ENCODE results near the gene CLIC6. TPM values are rescaled to one million over a fixed set of nuclear protein-coding genes. Genes with fewer than 3 reads are reported as not detected.
"Not testable (repeated sequence)": the region's sequence is repeated elsewhere in the genome, so short reads cannot be mapped to it uniquely, and the experiment has no call there.

Gene CLIC6
- total and polyA plus RNA-seq, 2 donors from 2014 or later = 2.1 to 10.1 TPM

GRCh38 chr21:34707876-34708325 is 39.1 kb downstream of the CLIC6 start:
- H3K4me1 ChIP-seq (ENCODE audit: control insufficient read depth in 2 of 3, insufficient read depth in 2 of 3, low read depth in 1 of 3, low read length in 3 of 3) = peaks cover 0 to 3% (median 0%) of the 10 kb centered on the region in 3 donors
- no peaks in the 10 kb centered on the region for H3K9me3 ChIP-seq (ENCODE audit: control insufficient read depth in 2 of 3, insufficient read depth in 1 of 3, low read length in 3 of 3)
- no peak overlapping the region for H3K9ac ChIP-seq (ENCODE audit: low read length in 3 of 3)
- H3K36me3 ChIP-seq (ENCODE audit: control insufficient read depth in 2 of 3, insufficient read depth in 3 of 3, low read length in 3 of 3) = no peaks in the 10 kb centered on the region
- no peak for TF ChIP-seq CTCF (IDR thresholded peaks at IDR 0.05; ENCODE audit: borderline replicate concordance, extremely low read depth, insufficient read depth)
- FAIRE-seq (no peak), DNase-seq (no peak)
- intact Hi-C loops (cut with DNase I) = no loop called here
- no peak overlapping the region for H3K27ac ChIP-seq (ENCODE audit: low read depth in 2 of 2, low read length in 2 of 2)
- no peak overlapping the region for H3K4me3 ChIP-seq (ENCODE audit: low read length in 3 of 3)
- no peaks in the 10 kb centered on the region for H3K27me3 ChIP-seq (ENCODE audit: control insufficient read depth, insufficient read depth, low read length)

- Histone ChIP-seq H3K36me3 (ENCODE audit: control insufficient read depth in 2 of 3, insufficient read depth in 3 of 3, low read length in 3 of 3) (no peaks in the 10 kb centered on the region), H3K4me1 (ENCODE audit: control insufficient read depth in 2 of 3, insufficient read depth in 2 of 3, low read depth in 1 of 3, low read length in 3 of 3) (no peaks in the 10 kb centered on the region), H3K9me3 (ENCODE audit: control insufficient read depth in 2 of 3, insufficient read depth in 1 of 3, low read length in 3 of 3) (no peaks in the 10 kb centered on the region), H3K27me3 (ENCODE audit: control insufficient read depth, insufficient read depth, low read length) (no peaks in the 10 kb centered on the region), H3K9ac (ENCODE audit: low read length in 3 of 3) (no peak overlapping the region), H3K27ac (ENCODE audit: low read depth in 2 of 2, low read length in 2 of 2) (no peak overlapping the region), H3K4me3 (ENCODE audit: low read length in 3 of 3) (no peak overlapping the region)
- DNase-seq (no peak), FAIRE-seq (no peak)
- TF ChIP-seq CTCF (IDR thresholded peaks at IDR 0.05; ENCODE audit: borderline replicate concordance, extremely low read depth, insufficient read depth) = no peak
- intact Hi-C loops (cut with DNase I) = no loop called here
Measured at GRCh38 chr21:34713621-34714020, 44.8 kb downstream of the CLIC6 start.

GRCh38 chr21:34715518-34715917 is 46.7 kb downstream of the CLIC6 start:
- no peaks in the 10 kb centered on the region for H3K27me3 ChIP-seq (ENCODE audit: control insufficient read depth, insufficient read depth, low read length)
- no peak for TF ChIP-seq CTCF (IDR thresholded peaks at IDR 0.05; ENCODE audit: borderline replicate concordance, extremely low read depth, insufficient read depth)
- H3K27ac ChIP-seq (ENCODE audit: low read depth in 2 of 2, low read length in 2 of 2) = no peak overlapping the region
- H3K9ac ChIP-seq (ENCODE audit: low read length in 3 of 3) = no peak overlapping the region
- FAIRE-seq = no peak
- no peaks in the 10 kb centered on the region for H3K4me1 ChIP-seq (ENCODE audit: control insufficient read depth in 2 of 3, insufficient read depth in 2 of 3, low read depth in 1 of 3, low read length in 3 of 3)
- H3K9me3 ChIP-seq (ENCODE audit: control insufficient read depth in 2 of 3, insufficient read depth in 1 of 3, low read length in 3 of 3) = no peaks in the 10 kb centered on the region
- H3K36me3 ChIP-seq (ENCODE audit: control insufficient read depth in 2 of 3, insufficient read depth in 3 of 3, low read length in 3 of 3) = no peaks in the 10 kb centered on the region
- intact Hi-C loops (cut with DNase I) = no loop called here
- DNase-seq = no peak
- H3K4me3 ChIP-seq (ENCODE audit: low read length in 3 of 3) = no peak overlapping the region

- Histone ChIP-seq H3K36me3 (ENCODE audit: control insufficient read depth in 2 of 3, insufficient read depth in 3 of 3, low read length in 3 of 3) (no peaks in the 10 kb centered on the region), H3K4me1 (ENCODE audit: control insufficient read depth in 2 of 3, insufficient read depth in 2 of 3, low read depth in 1 of 3, low read length in 3 of 3) (no peaks in the 10 kb centered on the region), H3K4me3 (ENCODE audit: low read length in 3 of 3) (no peak overlapping the region), H3K27me3 (ENCODE audit: control insufficient read depth, insufficient read depth, low read length) (no peaks in the 10 kb centered on the region), H3K27ac (ENCODE audit: low read depth in 2 of 2, low read length in 2 of 2) (no peak overlapping the region), H3K9me3 (ENCODE audit: control insufficient read depth in 2 of 3, insufficient read depth in 1 of 3, low read length in 3 of 3) (no peaks in the 10 kb centered on the region), H3K9ac (ENCODE audit: low read length in 3 of 3) (no peak overlapping the region)
- no peak for TF ChIP-seq CTCF (IDR thresholded peaks at IDR 0.05; ENCODE audit: borderline replicate concordance, extremely low read depth, insufficient read depth)
- intact Hi-C loops (cut with DNase I) = no loop called here
- no peak for FAIRE-seq
- DNase-seq = no peak
Measured at GRCh38 chr21:34715985-34716596, 47.3 kb downstream of the CLIC6 start.

GRCh38 chr21:34718529-34718928 is 49.7 kb downstream of the CLIC6 start:
- intact Hi-C loops (cut with DNase I); H3K9ac ChIP-seq (ENCODE audit: low read length in 3 of 3); H3K9me3 ChIP-seq (ENCODE audit: control insufficient read depth in 2 of 3, insufficient read depth in 1 of 3, low read length in 3 of 3); DNase-seq; FAIRE-seq; H3K27me3 ChIP-seq (ENCODE audit: control insufficient read depth, insufficient read depth, low read length); H3K4me1 ChIP-seq (ENCODE audit: control insufficient read depth in 2 of 3, insufficient read depth in 2 of 3, low read depth in 1 of 3, low read length in 3 of 3); H3K4me3 ChIP-seq (ENCODE audit: low read length in 3 of 3); H3K27ac ChIP-seq (ENCODE audit: low read depth in 2 of 2, low read length in 2 of 2); H3K36me3 ChIP-seq (ENCODE audit: control insufficient read depth in 2 of 3, insufficient read depth in 3 of 3, low read length in 3 of 3): not testable (repeated sequence)
